GM12892 (cell line): ENCODE measurements around the gene MYH9.
"Not testable (repeated sequence)": the region's sequence is repeated elsewhere in the genome, so short reads cannot be mapped to it uniquely, and the experiment has no call there.

Source experiments
- DNase-seq: peaks from one replicate; pipeline ENCODE4 v3.0.0; 2011; ENCODE audit not compliant: insufficient read length
- FAIRE-seq: peaks from 2 replicates; lab custom pipeline; 2011; peaks lifted over from hg19 to GRCh38; lab: Jason Lieb, UNC
- POLR2A ChIP-seq: IDR thresholded peaks from 2 replicates; pipeline ENCODE4 v1.6.1; 2011; ENCODE audit warnings: low read depth, low read length, control low read depth
- POLR2AphosphoS5 ChIP-seq: IDR thresholded peaks from 2 replicates; pipeline ENCODE4 v1.6.1; 2011; ENCODE audit warnings: low read depth, low read length, control low read depth
- TAF1 ChIP-seq: IDR thresholded peaks from 2 replicates; pipeline ENCODE4 v1.6.1; 2011; ENCODE audit warnings: low read depth, mild to moderate bottlenecking, control low read depth, low read length, borderline replicate concordance

The MYH9 gene

GRCh38 chr22:36267896-36268485 is 119.8 kb downstream of the MYH9 start:
- no peak for DNase-seq
- no peak for FAIRE-seq
- no peak for TF ChIP-seq POLR2A
- TF ChIP-seq TAF1: no peak
- no peak for TF ChIP-seq POLR2AphosphoS5

- FAIRE-seq (no peak), DNase-seq (no peak)
- no peak for TF ChIP-seq POLR2A
- no peak for TF ChIP-seq TAF1
- TF ChIP-seq POLR2AphosphoS5: no peak
Observed at GRCh38 chr22:36267058-36267457, 120.7 kb downstream of the MYH9 start.

DNA sequence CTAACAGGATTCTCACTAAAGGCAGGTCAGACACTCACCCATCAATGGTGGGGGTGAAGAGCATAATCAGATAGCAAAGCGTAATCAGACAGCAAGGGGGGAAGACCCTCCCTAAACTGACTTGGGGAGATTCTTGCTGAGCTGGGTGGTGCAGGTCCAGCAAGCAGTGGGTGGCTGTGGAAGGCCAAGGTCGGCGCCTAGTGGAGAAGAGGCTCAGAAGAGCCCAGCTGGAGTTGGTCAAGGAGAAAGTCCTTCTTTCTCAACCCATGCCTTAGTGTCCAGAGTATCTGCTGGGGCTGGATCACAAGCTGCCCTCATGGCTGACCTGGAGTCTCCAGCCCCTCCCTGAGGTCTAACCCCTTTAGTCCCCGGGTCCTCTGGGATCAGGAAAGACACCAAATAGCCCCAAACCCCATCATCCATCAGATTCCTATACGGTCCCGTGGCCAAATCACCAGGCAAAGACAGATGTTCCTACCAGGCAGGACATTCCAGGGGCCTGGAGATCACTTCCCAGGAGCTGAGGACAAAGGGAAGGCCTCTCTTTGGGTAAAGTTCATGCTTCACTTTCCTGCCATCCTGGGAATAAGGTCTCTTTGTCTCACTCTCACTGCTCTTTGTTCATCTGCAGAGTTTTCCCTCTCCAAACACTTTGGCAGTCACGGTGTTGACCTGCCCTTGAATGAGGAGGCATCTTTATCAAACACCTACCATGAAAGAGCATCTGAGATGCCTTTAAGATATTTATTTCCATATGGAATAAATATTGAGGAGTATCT is 123.7 kb downstream of the MYH9 start:
- not testable (repeated sequence) for DNase-seq, FAIRE-seq

GRCh38 chr22:36263216-36263673 is 124.5 kb downstream of the MYH9 start:
- not testable (repeated sequence) for DNase-seq, FAIRE-seq

GRCh38 chr22:36262307-36262706 is 125.5 kb downstream of the MYH9 start:
- not testable (repeated sequence) for DNase-seq, FAIRE-seq

DNA sequence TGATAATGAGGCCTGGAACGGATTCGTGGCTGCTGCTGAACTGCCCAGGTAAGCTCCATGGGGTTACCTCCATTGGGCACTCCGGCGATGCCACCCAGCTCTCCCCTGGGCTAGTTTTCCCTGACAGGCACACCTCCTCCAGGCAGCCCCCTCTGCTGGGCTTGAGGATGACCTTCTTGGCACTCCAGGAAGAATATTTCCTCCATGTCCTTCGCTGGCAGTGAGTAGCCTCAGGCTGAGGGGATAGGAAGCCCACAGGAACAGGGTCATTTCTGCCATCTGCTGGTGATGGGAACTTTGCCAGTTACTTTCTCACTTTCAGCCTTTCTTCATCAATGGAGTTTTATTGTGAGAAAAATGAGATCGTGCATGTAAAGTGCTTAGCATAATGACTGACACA is 126.1 kb downstream of the MYH9 start:
- FAIRE-seq: peak; percentile 33
- DNase-seq: not testable (repeated sequence)

GRCh38 chr22:36259615-36260300 is 128.0 kb downstream of the MYH9 start:
- DNase-seq (no peak), FAIRE-seq (no peak)
- TF ChIP-seq POLR2AphosphoS5 (no peak), POLR2A (no peak), TAF1 (no peak)

- peak; percentile 70 for FAIRE-seq
- DNase-seq: no peak
Observed at GRCh38 chr22:36258701-36259614, 128.8 kb downstream of the MYH9 start.

DNA sequence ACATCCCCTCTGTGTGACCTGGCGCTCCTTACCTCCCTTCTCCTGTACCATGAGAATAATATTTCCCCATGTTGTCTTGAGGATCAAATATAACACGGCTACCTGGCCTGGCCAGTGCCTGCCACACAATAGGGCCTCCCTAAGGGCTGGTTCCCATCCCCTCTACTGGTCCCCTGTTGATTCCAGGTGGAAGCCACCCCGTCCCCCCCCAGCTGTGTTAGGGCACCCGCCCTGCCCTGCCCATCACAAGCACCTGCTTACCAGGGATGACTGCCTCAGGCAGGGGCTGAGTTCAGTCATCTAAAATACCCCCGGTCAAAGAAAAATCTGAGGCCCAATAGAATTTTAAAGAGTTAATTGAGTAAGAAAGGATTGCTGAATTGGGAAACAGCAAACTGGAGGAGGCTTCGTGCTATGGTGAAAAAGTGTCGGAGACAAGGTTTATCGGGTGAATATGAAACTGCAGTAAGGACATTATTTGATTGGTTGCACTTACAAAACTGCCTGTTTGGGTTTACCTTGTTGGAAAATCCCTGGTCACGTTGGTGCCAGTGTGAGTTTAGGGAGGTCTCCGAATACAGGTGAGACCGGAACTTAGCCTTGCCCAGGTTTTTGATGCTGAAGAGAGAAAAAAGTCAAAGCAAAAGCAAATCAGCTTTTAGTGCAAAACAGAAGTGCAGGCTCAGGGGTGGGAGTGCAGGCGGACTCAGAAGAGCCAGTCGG is 129.7 kb downstream of the MYH9 start:
- no peak for DNase-seq
- TF ChIP-seq POLR2A: no peak
- no peak for TF ChIP-seq TAF1
- no peak for TF ChIP-seq POLR2AphosphoS5
- FAIRE-seq: no peak

More at GRCh38 chr22:36258701-36259614, 128.8 kb downstream of the MYH9 start:
- no peak for TF ChIP-seq POLR2A
- TF ChIP-seq POLR2AphosphoS5: no peak
- TF ChIP-seq TAF1: no peak

- TF ChIP-seq POLR2AphosphoS5 (no peak), TAF1 (no peak), POLR2A (no peak)
- no peak for DNase-seq
- no peak for FAIRE-seq
Observed at GRCh38 chr22:36257308-36257707, 130.5 kb downstream of the MYH9 start.

DNA sequence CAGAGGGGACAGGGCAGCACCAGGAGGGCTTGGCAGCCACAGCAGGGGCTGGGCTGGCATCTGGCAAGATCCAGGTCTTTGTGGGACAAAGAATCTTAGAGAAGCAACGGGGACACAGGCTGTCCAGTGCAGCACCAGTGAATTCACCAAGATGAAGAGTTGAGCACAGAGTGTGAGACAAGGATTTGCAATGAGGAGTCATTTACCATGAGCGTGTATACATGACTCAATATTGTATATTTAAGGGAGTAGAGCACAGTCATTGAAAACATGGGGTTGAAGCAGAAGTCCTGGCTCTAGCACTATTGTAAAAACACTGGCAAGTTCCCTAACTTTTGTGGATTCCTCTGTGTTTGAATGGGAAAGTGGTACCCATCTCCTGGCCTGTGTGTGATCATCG is 131.3 kb downstream of the MYH9 start:
- no peak for FAIRE-seq

GRCh38 chr22:36255572-36255971 is 132.2 kb downstream of the MYH9 start:
- DNase-seq, FAIRE-seq: not testable (repeated sequence)

More for the DNA sequence above, 131.3 kb downstream of the MYH9 start:
- DNase-seq: no peak
- TF ChIP-seq POLR2AphosphoS5 (no peak), POLR2A (no peak), TAF1 (no peak)
